Erythroblast (primary cell): ENCODE results near the gene CD300E.

Experiments used
- GATA1 ChIP-seq: IDR thresholded peaks from 2 replicates; pipeline ENCODE4 v1.6.1; 2011; ENCODE audit warnings: low read depth, mild to moderate bottlenecking, control low read depth, low read length, moderate library complexity
- POLR2A ChIP-seq: IDR thresholded peaks from 2 replicates; pipeline ENCODE4 v1.6.1; 2011; ENCODE audit warnings: mild to moderate bottlenecking, low read length

GRCh38 chr17:74659889-74660288, 36.4 kb upstream of the CD300E start:
- TF ChIP-seq POLR2A (no peak), GATA1 (no peak)
